ENCODE results near the gene CCND1.

DNA sequence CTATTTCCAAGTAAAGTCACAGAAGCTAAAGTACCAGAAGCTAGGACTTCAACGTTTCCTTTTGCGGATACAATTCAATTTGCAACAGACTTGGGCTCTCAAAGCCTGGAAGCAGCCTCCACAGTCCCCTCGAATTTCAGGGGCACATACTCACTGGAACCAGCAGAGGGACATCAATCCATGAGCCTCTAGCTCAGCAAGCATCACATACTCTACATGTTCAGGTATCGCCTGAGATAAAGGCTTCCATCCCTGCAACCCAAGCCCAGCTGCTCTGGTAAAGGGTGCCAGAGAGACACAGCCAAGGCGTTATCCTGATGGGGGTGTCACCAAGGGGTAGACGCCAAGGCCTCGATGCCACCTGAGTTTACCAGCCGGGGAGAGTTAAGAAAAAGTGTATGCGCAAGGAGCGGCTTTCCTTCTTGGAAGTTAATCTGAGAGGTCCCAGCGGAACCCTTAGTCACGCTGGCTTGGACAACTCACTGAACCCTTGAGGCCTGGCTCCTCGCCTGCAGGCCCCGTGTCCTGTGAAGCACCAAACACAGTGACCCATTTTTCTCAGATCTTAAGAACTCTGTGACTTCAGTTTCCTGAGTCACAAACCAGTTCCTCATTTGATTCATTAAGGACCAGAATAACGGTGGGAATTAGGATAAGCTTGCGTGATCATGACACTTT, 21.2 kb downstream of the CCND1 start:
- no peak for TF ChIP-seq CTCF (IDR thresholded peaks at IDR 0.05; ENCODE audit: low read depth, low read length, poor library complexity, severe bottlenecking)
- TF ChIP-seq EZH2phosphoT487 (IDR thresholded peaks at IDR 0.05; ENCODE audit: borderline replicate concordance, low read length), result no peak

Data from DOHH2 (cell line).